H9 (cell line): ENCODE results near the gene RPL19. TPM values are rescaled to one million over a fixed set of nuclear protein-coding genes. Genes with fewer than 3 reads are reported as not detected.

Source experiments
- DNase-seq: peaks from one replicate; pipeline ENCODE4 v3.0.0-alpha.2; 2017
- H2AFZ ChIP-seq: one replicate; pipeline ENCODE4 v1.6.1; 2013; ENCODE audit warnings: mild to moderate bottlenecking, low read length, control low read depth, moderate library complexity
- H2AK5ac ChIP-seq: 2 replicates; pipeline ENCODE4 v1.6.1; 2013; ENCODE audit warnings: low read length, control low read depth, mixed read lengths; ENCODE audit not compliant: insufficient read length
- H2BK120ac ChIP-seq: one replicate; pipeline ENCODE4 v1.6.1; 2013; ENCODE audit warnings: low read depth, mild to moderate bottlenecking, low read length, control low read depth, inconsistent platforms; ENCODE audit not compliant: poor library complexity, severe bottlenecking
- H2BK12ac ChIP-seq: 2 replicates; pipeline ENCODE4 v1.6.1; 2013; ENCODE audit warnings: low read length, control low read depth, mixed read lengths, low read depth; ENCODE audit not compliant: insufficient read length
- H2BK15ac ChIP-seq: 2 replicates; pipeline ENCODE4 v1.6.1; 2013; ENCODE audit warnings: low read depth, low read length, control low read depth
- H2BK20ac ChIP-seq: one replicate; pipeline ENCODE4 v1.6.1; 2013; ENCODE audit warnings: low read depth, mild to moderate bottlenecking, low read length, control low read depth, inconsistent platforms; ENCODE audit not compliant: poor library complexity, severe bottlenecking
- H2BK5ac ChIP-seq: 2 replicates; pipeline ENCODE4 v1.6.1; 2013; ENCODE audit warnings: low read length, control low read depth, mixed read lengths; ENCODE audit not compliant: insufficient read length
- H3K14ac ChIP-seq: 2 replicates; pipeline ENCODE4 v1.6.1; 2013; ENCODE audit warnings: low read length, control low read depth; ENCODE audit not compliant: insufficient read depth
- H3K18ac ChIP-seq: 2 replicates; pipeline ENCODE4 v1.6.1; 2013; ENCODE audit warnings: low read depth, mild to moderate bottlenecking, mixed read lengths, low read length, control low read depth; ENCODE audit not compliant: insufficient read length
- H3K23ac ChIP-seq: 2 replicates; pipeline ENCODE4 v1.6.1; 2013; ENCODE audit warnings: low read length, control low read depth, mixed read lengths, low read depth; ENCODE audit not compliant: insufficient read length
- H3K23me2 ChIP-seq: 2 replicates; pipeline ENCODE4 v1.6.1; 2013; ENCODE audit warnings: low read depth, mild to moderate bottlenecking, mixed read lengths, low read length, control low read depth; ENCODE audit not compliant: insufficient read length, poor library complexity, severe bottlenecking
- H3K27ac ChIP-seq: 2 replicates; pipeline ENCODE4 v1.5.1; 2013; ENCODE audit warnings: low read length, control low read depth, mixed read lengths, low read depth; ENCODE audit not compliant: insufficient read length
- H3K27me3 ChIP-seq: 2 replicates; pipeline ENCODE4 v1.6.1; 2013; ENCODE audit warnings: low read length, control low read depth, inconsistent platforms; ENCODE audit not compliant: insufficient read depth
- H3K4ac ChIP-seq: 2 replicates; pipeline ENCODE4 v1.6.1; 2013; ENCODE audit warnings: low read depth, mild to moderate bottlenecking, control low read depth, inconsistent platforms, low read length, moderate library complexity
- H3K4me1 ChIP-seq: 2 replicates; pipeline ENCODE4 v1.6.1; 2013; ENCODE audit warnings: low read length, control low read depth, inconsistent platforms; ENCODE audit not compliant: insufficient read depth
- H3K4me2 ChIP-seq: 2 replicates; pipeline ENCODE4 v1.6.1; 2013; ENCODE audit warnings: low read length, control low read depth, mixed read lengths; ENCODE audit not compliant: insufficient read length, insufficient read depth
- H3K56ac ChIP-seq: 2 replicates; pipeline ENCODE4 v1.6.1; 2013; ENCODE audit warnings: low read depth, mild to moderate bottlenecking, mixed read lengths, low read length, control low read depth; ENCODE audit not compliant: insufficient read length
- H3K79me1 ChIP-seq: 2 replicates; pipeline ENCODE4 v1.6.1; 2013; ENCODE audit warnings: low read depth, mild to moderate bottlenecking, moderate library complexity, low read length, control low read depth, inconsistent platforms; ENCODE audit not compliant: insufficient read depth, poor library complexity, severe bottlenecking
- H3K79me2 ChIP-seq: 2 replicates; pipeline ENCODE4 v1.6.1; 2013; ENCODE audit warnings: low read length, control low read depth, inconsistent platforms; ENCODE audit not compliant: insufficient read depth
- H3K9ac ChIP-seq: 2 replicates; pipeline ENCODE4 v1.6.1; 2013; ENCODE audit warnings: low read length, control low read depth, mixed read lengths; ENCODE audit not compliant: insufficient read length; ENCODE audit errors: extremely low read depth
- H3K9me3 ChIP-seq: one replicate; pipeline ENCODE4 v1.6.1; 2013; ENCODE audit warnings: low read depth, low read length, inconsistent platforms; ENCODE audit not compliant: control insufficient read depth
- H3T11ph ChIP-seq: one replicate; pipeline ENCODE4 v1.6.1; 2013; ENCODE audit warnings: mild to moderate bottlenecking, low read length, control low read depth, inconsistent platforms
- H4K20me1 ChIP-seq: one replicate; pipeline ENCODE4 v1.6.1; 2013; ENCODE audit not compliant: control insufficient read depth, insufficient read length, insufficient read depth
- H4K5ac ChIP-seq: 2 replicates; pipeline ENCODE4 v1.6.1; 2013; ENCODE audit warnings: low read depth, mild to moderate bottlenecking, mixed read lengths, low read length, control low read depth; ENCODE audit not compliant: insufficient read length
- H4K8ac ChIP-seq: replicated peaks from 2 replicates; pipeline ENCODE4 v1.6.1; 2013; ENCODE audit warnings: low read length, control low read depth, mixed read lengths, low read depth; ENCODE audit not compliant: insufficient read length
- H4K91ac ChIP-seq: 2 replicates; pipeline ENCODE4 v1.6.1; 2013; ENCODE audit warnings: low read depth, mild to moderate bottlenecking, moderate library complexity, mixed read lengths, low read length, control low read depth; ENCODE audit not compliant: insufficient read length
- H3K27ac Mint-ChIP-seq, 3 experiments: 2 replicates in 2 of 3; 3 replicates in 1 of 3; pipeline ENCODE4 v1.8.0; 2020 to 2021; ENCODE audit warnings: mixed read lengths in 3 of 3, mild to moderate bottlenecking in 1 of 3, moderate library complexity in 1 of 3
- H3K27me3 Mint-ChIP-seq: 2 replicates; pipeline ENCODE4 v1.8.0; 2021; ENCODE audit warnings: low read depth, mild to moderate bottlenecking, moderate library complexity, mixed read lengths
- H3K36me3 Mint-ChIP-seq, 3 experiments: 2 replicates in 2 of 3; 3 replicates in 1 of 3; pipeline ENCODE4 v1.8.0; 2020 to 2021; ENCODE audit warnings: low read depth in 3 of 3, mixed read lengths in 3 of 3; ENCODE audit not compliant: insufficient read depth in 1 of 3
- H3K4me1 Mint-ChIP-seq, 2 experiments: 2 replicates each; pipeline ENCODE4 v1.8.0; 2020; ENCODE audit warnings: mixed read lengths in 2 of 2
- H3K4me3 Mint-ChIP-seq, 2 experiments: 2 replicates in 1 of 2; 3 replicates in 1 of 2; pipeline ENCODE4 v1.8.0; 2020 to 2021; ENCODE audit warnings: mild to moderate bottlenecking in 2 of 2, mixed read lengths in 2 of 2, moderate library complexity in 1 of 2
- H3K9me3 Mint-ChIP-seq, 2 experiments: 2 replicates in 1 of 2; 3 replicates in 1 of 2; pipeline ENCODE4 v1.8.0; 2020; ENCODE audit warnings: mild to moderate bottlenecking in 2 of 2, mixed read lengths in 2 of 2, moderate library complexity in 1 of 2
- WGBS: extraction: QIAGEN DNeasy Blood & Tissue Kit; methylation state at CpG from one replicate; pipeline ENCODE4 v1.1.7; 2013; ENCODE audit warnings: missing lambda C conversion rate, low lambda C conversion rate, mixed read lengths; ENCODE audit not compliant: insufficient read length; ENCODE audit errors: extremely low coverage; 5-methylcytosine and 5-hydroxymethylcytosine counted together
- total RNA-seq: library from RNA; stranded (reverse); gene quantifications from 2 replicates; pipeline ENCODE4 v1.2.1, GENCODE V29; 2021
- TF ChIP-seq, protein P1 (sequence below): fragments of 200-600 bp; sonication (generic); conservative IDR thresholded peaks from 3 replicates; pipeline ENCODE4 v1.8.0; 2021; ENCODE audit warnings: antibody characterized with exemption, mild to moderate bottlenecking

The RPL19 gene
- total RNA-seq, 1 experiment from 2014 or later: 2,038 TPM

DNA sequence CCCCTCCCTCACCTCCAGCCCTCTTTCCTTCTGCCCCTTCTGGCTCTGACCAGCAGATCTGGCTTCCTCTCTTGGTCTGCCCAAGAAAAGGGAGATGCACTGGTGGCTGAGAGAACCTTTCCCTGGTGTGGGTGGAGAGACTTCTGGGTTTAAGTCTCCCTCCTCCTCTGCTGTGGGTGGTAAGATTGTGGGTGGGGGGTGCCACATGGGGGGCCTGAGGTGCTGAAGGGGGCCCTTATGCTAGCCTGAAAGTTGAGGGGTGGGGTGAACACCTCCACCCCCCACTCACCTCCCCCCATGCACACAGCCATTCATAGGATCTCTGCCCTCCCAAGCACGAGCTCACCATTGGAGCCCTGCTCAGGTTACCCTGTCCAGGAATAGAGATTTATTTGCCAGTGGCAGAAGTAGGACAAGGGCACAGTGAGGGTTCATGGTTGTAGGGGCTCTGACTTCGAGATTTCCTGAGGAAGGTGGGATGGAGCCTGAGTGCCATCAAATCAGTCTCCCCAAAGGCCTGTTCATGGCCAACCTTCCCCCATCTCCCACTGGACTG lies 27.4 kb downstream of the RPL19 start:
- no peak overlapping the region for H2BK15ac ChIP-seq
- DNase-seq: no peak
- TF ChIP-seq, protein P1, sequence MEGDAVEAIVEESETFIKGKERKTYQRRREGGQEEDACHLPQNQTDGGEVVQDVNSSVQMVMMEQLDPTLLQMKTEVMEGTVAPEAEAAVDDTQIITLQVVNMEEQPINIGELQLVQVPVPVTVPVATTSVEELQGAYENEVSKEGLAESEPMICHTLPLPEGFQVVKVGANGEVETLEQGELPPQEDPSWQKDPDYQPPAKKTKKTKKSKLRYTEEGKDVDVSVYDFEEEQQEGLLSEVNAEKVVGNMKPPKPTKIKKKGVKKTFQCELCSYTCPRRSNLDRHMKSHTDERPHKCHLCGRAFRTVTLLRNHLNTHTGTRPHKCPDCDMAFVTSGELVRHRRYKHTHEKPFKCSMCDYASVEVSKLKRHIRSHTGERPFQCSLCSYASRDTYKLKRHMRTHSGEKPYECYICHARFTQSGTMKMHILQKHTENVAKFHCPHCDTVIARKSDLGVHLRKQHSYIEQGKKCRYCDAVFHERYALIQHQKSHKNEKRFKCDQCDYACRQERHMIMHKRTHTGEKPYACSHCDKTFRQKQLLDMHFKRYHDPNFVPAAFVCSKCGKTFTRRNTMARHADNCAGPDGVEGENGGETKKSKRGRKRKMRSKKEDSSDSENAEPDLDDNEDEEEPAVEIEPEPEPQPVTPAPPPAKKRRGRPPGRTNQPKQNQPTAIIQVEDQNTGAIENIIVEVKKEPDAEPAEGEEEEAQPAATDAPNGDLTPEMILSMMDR: no peak
- H4K5ac ChIP-seq: no peak overlapping the region
- no peaks in the 10 kb centered on the region for H3K9me3 ChIP-seq
- H2BK120ac ChIP-seq: no peak overlapping the region
- no peak overlapping the region for H3K9ac ChIP-seq
- no peaks in the 10 kb centered on the region for H3K79me2 ChIP-seq
- H3K18ac ChIP-seq: no peak overlapping the region
- Mint-ChIP-seq H3K27ac (no peak overlapping the region), H3K4me1 (peaks cover 28 to 34% of the 10 kb centered on the region in 2 experiments), H3K27me3 (peaks cover 60% of the 10 kb centered on the region), H3K9me3 (no peaks in the 10 kb centered on the region), H3K4me3 (no peak overlapping the region), H3K36me3 (no peaks in the 10 kb centered on the region)
- H3K4ac ChIP-seq: no peak overlapping the region
- H2BK20ac ChIP-seq: no peak overlapping the region
- H3K14ac ChIP-seq: no peak overlapping the region
- no CpG with 5 or more reads among the region's 2 CpGs for WGBS
- H4K8ac ChIP-seq: no peak overlapping the region
- no peaks in the 10 kb centered on the region for H3K79me1 ChIP-seq
- H3T11ph ChIP-seq: no peak overlapping the region
- H3K4me1 ChIP-seq: no peaks in the 10 kb centered on the region
- H3K27me3 ChIP-seq: peaks cover 17% of the 10 kb centered on the region; the same call in 1 of the 2 replicates
- peaks cover 21% of the 10 kb centered on the region for H3K23me2 ChIP-seq
- no peak overlapping the region for H2BK5ac ChIP-seq
- no peak overlapping the region for H2AFZ ChIP-seq
- no peaks in the 10 kb centered on the region for H4K20me1 ChIP-seq
- H4K91ac ChIP-seq: no peak overlapping the region
- H2BK12ac ChIP-seq: no peak overlapping the region
- no peak overlapping the region for H3K56ac ChIP-seq
- H3K27ac ChIP-seq: no peak overlapping the region
- H3K23ac ChIP-seq: no peak overlapping the region
- no peak overlapping the region for H2AK5ac ChIP-seq
- H3K4me2 ChIP-seq: no peak overlapping the region
